ENCODE measurements around the gene FBXL7.

- TF ChIP-seq CTCF (conservative IDR thresholded peaks at IDR 0.05) (no peak), EZH2 (IDR thresholded peaks at IDR 0.05; ENCODE audit: low read depth) (no peak)
Measured at GRCh38 chr5:15558681-15559080, 58.7 kb downstream of the FBXL7 start.
